Measurements from ENCODE around the gene MED17. TPM values are rescaled to one million over a fixed set of nuclear protein-coding genes. Genes with fewer than 3 reads are reported as not detected.

The MED17 gene
- polyA plus RNA-seq, 1 donor from 2014 or later: 82.7 TPM

DNA sequence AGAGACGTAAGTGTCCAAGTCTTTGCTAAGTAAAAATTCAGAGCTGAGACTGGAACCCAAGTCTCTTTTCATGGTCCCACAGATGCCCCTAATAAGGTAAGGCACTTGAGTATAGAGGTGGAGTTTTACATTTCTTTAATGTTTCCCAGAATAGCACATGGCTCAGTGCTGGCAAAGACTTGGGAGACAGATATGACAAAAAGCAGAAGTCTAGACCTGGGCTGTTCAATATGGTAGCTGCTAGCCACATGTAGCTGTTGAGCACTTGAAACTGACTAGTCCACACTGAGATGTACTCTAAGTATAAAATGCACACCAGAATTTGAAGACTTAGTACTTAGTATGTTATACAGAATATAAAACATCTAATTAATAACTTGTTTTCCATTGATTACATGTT, 48.7 kb downstream of the MED17 start:
- Histone ChIP-seq H3K4me3 (ENCODE audit: low read length) (no peak overlapping the region), H3K27me3 (ENCODE audit: insufficient read depth, low read depth, low read length) (no peaks in the 10 kb centered on the region), H3K27ac (ENCODE audit: low read length) (no peak overlapping the region), H3K9ac (ENCODE audit: low read length) (no peak overlapping the region), H3K9me3 (ENCODE audit: low read length) (no peaks in the 10 kb centered on the region), H3K9me2 (ENCODE audit: insufficient read depth, low read length) (no peaks in the 10 kb centered on the region), H4K20me1 (ENCODE audit: insufficient read depth) (no peaks in the 10 kb centered on the region), H3K4me2 (ENCODE audit: low read length) (no peak overlapping the region), H3K79me2 (replicated peaks; ENCODE audit: insufficient read depth, low read length) (no peaks in the 10 kb centered on the region), H3F3A (ENCODE audit: insufficient read depth, low read length, poor library complexity, severe bottlenecking) (no peaks in the 10 kb centered on the region), H3K36me3 (ENCODE audit: insufficient read depth, low read length) (no peaks in the 10 kb centered on the region), H2AFZ (ENCODE audit: low read depth, low read length) (no peak overlapping the region)
- TF ChIP-seq POLR2AphosphoS5 (IDR thresholded peaks at IDR 0.05): no peak
- TF ChIP-seq MXI1 (conservative IDR thresholded peaks at IDR 0.05; ENCODE audit: poor library complexity, severe bottlenecking): no peak
- TF ChIP-seq EP300 (conservative IDR thresholded peaks at IDR 0.05; ENCODE audit: poor library complexity, severe bottlenecking): no peak
- no peak for TF ChIP-seq SMC3 (conservative IDR thresholded peaks at IDR 0.05; ENCODE audit: poor library complexity)
- TF ChIP-seq TAF1 (IDR thresholded peaks at IDR 0.05; ENCODE audit: low read depth): no peak
- TF ChIP-seq, protein P1, sequence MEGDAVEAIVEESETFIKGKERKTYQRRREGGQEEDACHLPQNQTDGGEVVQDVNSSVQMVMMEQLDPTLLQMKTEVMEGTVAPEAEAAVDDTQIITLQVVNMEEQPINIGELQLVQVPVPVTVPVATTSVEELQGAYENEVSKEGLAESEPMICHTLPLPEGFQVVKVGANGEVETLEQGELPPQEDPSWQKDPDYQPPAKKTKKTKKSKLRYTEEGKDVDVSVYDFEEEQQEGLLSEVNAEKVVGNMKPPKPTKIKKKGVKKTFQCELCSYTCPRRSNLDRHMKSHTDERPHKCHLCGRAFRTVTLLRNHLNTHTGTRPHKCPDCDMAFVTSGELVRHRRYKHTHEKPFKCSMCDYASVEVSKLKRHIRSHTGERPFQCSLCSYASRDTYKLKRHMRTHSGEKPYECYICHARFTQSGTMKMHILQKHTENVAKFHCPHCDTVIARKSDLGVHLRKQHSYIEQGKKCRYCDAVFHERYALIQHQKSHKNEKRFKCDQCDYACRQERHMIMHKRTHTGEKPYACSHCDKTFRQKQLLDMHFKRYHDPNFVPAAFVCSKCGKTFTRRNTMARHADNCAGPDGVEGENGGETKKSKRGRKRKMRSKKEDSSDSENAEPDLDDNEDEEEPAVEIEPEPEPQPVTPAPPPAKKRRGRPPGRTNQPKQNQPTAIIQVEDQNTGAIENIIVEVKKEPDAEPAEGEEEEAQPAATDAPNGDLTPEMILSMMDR (IDR thresholded peaks at IDR 0.05; ENCODE audit: poor library complexity, severe bottlenecking): no peak
- no peak for TF ChIP-seq RAD21 (conservative IDR thresholded peaks at IDR 0.05)
- no peak for TF ChIP-seq EZH2 (IDR thresholded peaks at IDR 0.05; ENCODE audit: borderline replicate concordance, insufficient read depth, low read length, poor library complexity, severe bottlenecking)
- TF ChIP-seq, protein P2, sequence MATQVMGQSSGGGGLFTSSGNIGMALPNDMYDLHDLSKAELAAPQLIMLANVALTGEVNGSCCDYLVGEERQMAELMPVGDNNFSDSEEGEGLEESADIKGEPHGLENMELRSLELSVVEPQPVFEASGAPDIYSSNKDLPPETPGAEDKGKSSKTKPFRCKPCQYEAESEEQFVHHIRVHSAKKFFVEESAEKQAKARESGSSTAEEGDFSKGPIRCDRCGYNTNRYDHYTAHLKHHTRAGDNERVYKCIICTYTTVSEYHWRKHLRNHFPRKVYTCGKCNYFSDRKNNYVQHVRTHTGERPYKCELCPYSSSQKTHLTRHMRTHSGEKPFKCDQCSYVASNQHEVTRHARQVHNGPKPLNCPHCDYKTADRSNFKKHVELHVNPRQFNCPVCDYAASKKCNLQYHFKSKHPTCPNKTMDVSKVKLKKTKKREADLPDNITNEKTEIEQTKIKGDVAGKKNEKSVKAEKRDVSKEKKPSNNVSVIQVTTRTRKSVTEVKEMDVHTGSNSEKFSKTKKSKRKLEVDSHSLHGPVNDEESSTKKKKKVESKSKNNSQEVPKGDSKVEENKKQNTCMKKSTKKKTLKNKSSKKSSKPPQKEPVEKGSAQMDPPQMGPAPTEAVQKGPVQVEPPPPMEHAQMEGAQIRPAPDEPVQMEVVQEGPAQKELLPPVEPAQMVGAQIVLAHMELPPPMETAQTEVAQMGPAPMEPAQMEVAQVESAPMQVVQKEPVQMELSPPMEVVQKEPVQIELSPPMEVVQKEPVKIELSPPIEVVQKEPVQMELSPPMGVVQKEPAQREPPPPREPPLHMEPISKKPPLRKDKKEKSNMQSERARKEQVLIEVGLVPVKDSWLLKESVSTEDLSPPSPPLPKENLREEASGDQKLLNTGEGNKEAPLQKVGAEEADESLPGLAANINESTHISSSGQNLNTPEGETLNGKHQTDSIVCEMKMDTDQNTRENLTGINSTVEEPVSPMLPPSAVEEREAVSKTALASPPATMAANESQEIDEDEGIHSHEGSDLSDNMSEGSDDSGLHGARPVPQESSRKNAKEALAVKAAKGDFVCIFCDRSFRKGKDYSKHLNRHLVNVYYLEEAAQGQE (IDR thresholded peaks at IDR 0.05; ENCODE audit: borderline replicate concordance): no peak

DNA sequence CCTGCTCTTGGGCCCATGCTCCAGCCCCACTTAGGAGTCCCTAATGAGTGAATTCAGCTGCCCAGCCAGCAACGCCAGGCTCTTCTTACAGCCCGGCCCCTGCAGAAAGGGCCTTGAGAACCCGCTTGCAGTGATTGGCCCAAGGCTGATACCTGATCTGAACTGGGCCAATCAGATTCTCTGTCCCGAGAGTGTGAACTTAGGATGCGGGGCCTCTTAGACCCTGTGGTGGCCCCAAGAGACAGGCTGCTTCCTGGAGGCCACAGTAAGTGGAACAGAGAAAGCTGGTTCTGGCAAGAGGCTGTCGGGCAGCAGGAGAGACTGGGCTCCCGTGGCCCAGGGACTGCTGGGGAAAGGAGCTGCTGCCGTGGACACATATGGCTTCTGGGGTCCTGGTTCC, 54.9 kb downstream of the MED17 start:
- Histone ChIP-seq H3K4me2 (ENCODE audit: low read length) (no peak overlapping the region), H4K20me1 (ENCODE audit: insufficient read depth) (no peaks in the 10 kb centered on the region), H3K9ac (ENCODE audit: low read length) (no peak overlapping the region), H3F3A (ENCODE audit: insufficient read depth, low read length, poor library complexity, severe bottlenecking) (no peaks in the 10 kb centered on the region), H2AFZ (ENCODE audit: low read depth, low read length) (no peak overlapping the region), H3K9me3 (ENCODE audit: low read length) (no peaks in the 10 kb centered on the region), H3K4me3 (ENCODE audit: low read length) (no peak overlapping the region), H3K9me2 (ENCODE audit: insufficient read depth, low read length) (no peaks in the 10 kb centered on the region), H3K27ac (ENCODE audit: low read length) (no peak overlapping the region), H3K27me3 (ENCODE audit: insufficient read depth, low read depth, low read length) (no peaks in the 10 kb centered on the region), H3K79me2 (replicated peaks; ENCODE audit: insufficient read depth, low read length) (no peaks in the 10 kb centered on the region), H3K36me3 (ENCODE audit: insufficient read depth, low read length) (no peaks in the 10 kb centered on the region)
- TF ChIP-seq TAF1 (IDR thresholded peaks at IDR 0.05; ENCODE audit: low read depth): no peak
- TF ChIP-seq EZH2 (IDR thresholded peaks at IDR 0.05; ENCODE audit: borderline replicate concordance, insufficient read depth, low read length, poor library complexity, severe bottlenecking): no peak
- no peak for TF ChIP-seq RAD21 (conservative IDR thresholded peaks at IDR 0.05)
- no peak for TF ChIP-seq POLR2AphosphoS5 (IDR thresholded peaks at IDR 0.05)
- TF ChIP-seq, protein P1 (IDR thresholded peaks at IDR 0.05; ENCODE audit: poor library complexity, severe bottlenecking): no peak
- TF ChIP-seq SMC3 (conservative IDR thresholded peaks at IDR 0.05; ENCODE audit: poor library complexity): no peak
- no peak for TF ChIP-seq EP300 (conservative IDR thresholded peaks at IDR 0.05; ENCODE audit: poor library complexity, severe bottlenecking)
- TF ChIP-seq MXI1 (conservative IDR thresholded peaks at IDR 0.05; ENCODE audit: poor library complexity, severe bottlenecking): no peak
- TF ChIP-seq, protein P2 (IDR thresholded peaks at IDR 0.05; ENCODE audit: borderline replicate concordance): no peak
